ENCODE measurements around the gene GPHB5. TPM values are rescaled to one million over a fixed set of nuclear protein-coding genes. Genes with fewer than 3 reads are reported as not detected.
"Not testable (repeated sequence)": the region's sequence is repeated elsewhere in the genome, so short reads cannot be mapped to it uniquely, and the experiment has no call there.

The GPHB5 gene
- total RNA-seq = not detected
- long read RNA-seq = 0 reads

- intact Hi-C loops (cut with DNase I) = no loop called here
- no peak for DNase-seq (ENCODE audit: missing footprints)
- no peak for ATAC-seq
Observed at GRCh38 chr14:63318835-63319234, at the start of gene GPHB5. TSS of gene GPHB5 (minus strand) at chr14:63318935. CDS start at chr14:63317849, 1,086 bp downstream.

- no peak for DNase-seq (ENCODE audit: missing footprints)
- intact Hi-C loops (cut with DNase I) = no loop called here
- no peak for ATAC-seq
Observed at GRCh38 chr14:63367742-63368364, 49.1 kb upstream of the GPHB5 start.

- DNase-seq (ENCODE audit: missing footprints) (no peak), ATAC-seq (no peak)
- intact Hi-C loops (cut with DNase I) = no loop called here
Observed at GRCh38 chr14:63362389-63362819, 43.7 kb upstream of the GPHB5 start.

- ATAC-seq (no peak), DNase-seq (ENCODE audit: missing footprints) (no peak)
- intact Hi-C loops (cut with DNase I) = no loop called here
Observed at GRCh38 chr14:63361790-63362189, 43.1 kb upstream of the GPHB5 start.

- ATAC-seq = no peak
- no peak for DNase-seq (ENCODE audit: missing footprints)
- intact Hi-C loops (cut with DNase I) = no loop called here
Observed at GRCh38 chr14:63357841-63358240, 39.1 kb upstream of the GPHB5 start.

GRCh38 chr14:63345826-63346225 is 27.1 kb upstream of the GPHB5 start:
- ATAC-seq (no peak), DNase-seq (ENCODE audit: missing footprints) (no peak)
- intact Hi-C loops (cut with DNase I) = no loop called here

DNA sequence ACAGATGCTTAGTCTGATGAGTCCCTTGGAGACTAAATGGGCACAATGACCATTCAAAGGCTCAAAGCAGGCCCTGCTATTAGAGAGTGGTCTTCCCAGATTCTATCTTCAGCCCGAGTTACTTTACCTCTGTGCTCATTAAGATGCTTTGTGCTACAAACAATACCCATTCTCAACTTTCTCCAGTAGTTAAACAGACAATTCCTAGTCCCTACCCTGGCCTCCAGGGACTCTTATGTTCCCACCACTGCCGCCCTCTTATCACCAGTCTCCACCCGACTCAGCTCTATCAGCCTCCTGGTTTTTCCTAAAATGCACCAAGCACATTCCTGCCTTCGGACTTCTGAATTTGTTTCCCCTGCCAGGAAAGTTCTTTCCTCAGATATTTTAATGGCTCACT is 25.6 kb upstream of the GPHB5 start:
- no peak for DNase-seq (ENCODE audit: missing footprints)
- ATAC-seq = no peak
- intact Hi-C loops (cut with DNase I) = no loop called here

GRCh38 chr14:63343878-63344277 is 25.1 kb upstream of the GPHB5 start:
- intact Hi-C loops (cut with DNase I) = no loop called here
- no peak for DNase-seq (ENCODE audit: missing footprints)
- ATAC-seq = no peak

GRCh38 chr14:63342371-63342770 is 23.6 kb upstream of the GPHB5 start:
- intact Hi-C loops (cut with DNase I) = no loop called here
- DNase-seq (ENCODE audit: missing footprints) = no peak
- no peak for ATAC-seq

- DNase-seq (ENCODE audit: missing footprints) = no peak
- intact Hi-C loops (cut with DNase I) = no loop called here
- ATAC-seq = no peak
Observed at GRCh38 chr14:63328787-63329737, 10.3 kb upstream of the GPHB5 start.

DNA sequence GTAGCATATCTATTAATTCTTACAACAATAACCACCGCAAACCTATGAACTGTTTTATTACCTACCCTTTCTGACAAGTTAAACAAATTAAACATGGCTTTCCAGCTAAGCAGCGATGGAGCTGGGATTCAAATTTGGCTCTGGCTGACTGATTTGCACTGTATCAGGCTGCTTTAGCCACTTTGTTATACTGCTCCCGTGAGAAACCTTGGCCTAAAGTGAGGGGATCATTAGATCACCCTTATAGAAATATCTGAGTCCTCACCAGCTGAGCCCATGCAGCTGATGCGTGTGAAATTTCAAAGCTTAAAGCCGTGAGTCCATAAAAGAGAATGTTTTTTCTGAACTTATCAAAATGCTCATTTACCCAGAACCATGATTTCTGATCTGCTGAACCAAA is 8.1 kb upstream of the GPHB5 start:
- ATAC-seq (no peak), DNase-seq (ENCODE audit: missing footprints) (no peak)
- intact Hi-C loops (cut with DNase I) = no loop called here

- ATAC-seq = no peak
- DNase-seq (ENCODE audit: missing footprints) = no peak
- intact Hi-C loops (cut with DNase I) = no loop called here
Observed at GRCh38 chr14:63322897-63323573, 4.3 kb upstream of the GPHB5 start.

DNA sequence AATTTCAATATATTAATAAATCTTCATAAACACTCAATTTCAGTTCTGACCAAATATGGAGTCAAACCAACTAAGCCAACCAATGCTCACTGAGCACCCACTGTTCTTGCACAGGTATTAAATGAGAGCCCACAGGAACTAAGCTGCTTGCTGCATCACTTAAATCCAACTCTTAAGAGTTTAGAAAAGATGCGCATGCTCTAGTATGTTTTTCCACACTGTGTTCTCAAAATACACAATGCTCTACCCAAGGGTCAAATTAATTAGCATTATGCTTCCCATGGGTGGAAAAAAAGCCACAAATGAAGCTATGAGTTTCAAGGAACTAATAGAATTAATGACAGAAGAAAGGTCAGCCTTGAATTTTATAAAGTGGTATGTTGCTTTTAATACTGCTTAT is 3.7 kb upstream of the GPHB5 start:
- intact Hi-C loops (cut with DNase I) = no loop called here
- DNase-seq (ENCODE audit: missing footprints) = no peak
- no peak for ATAC-seq

- intact Hi-C loops (cut with DNase I) = no loop called here
- ATAC-seq (no peak), DNase-seq (ENCODE audit: missing footprints) (no peak)
Observed at GRCh38 chr14:63308723-63309317, 9.9 kb downstream of the GPHB5 start.

DNA sequence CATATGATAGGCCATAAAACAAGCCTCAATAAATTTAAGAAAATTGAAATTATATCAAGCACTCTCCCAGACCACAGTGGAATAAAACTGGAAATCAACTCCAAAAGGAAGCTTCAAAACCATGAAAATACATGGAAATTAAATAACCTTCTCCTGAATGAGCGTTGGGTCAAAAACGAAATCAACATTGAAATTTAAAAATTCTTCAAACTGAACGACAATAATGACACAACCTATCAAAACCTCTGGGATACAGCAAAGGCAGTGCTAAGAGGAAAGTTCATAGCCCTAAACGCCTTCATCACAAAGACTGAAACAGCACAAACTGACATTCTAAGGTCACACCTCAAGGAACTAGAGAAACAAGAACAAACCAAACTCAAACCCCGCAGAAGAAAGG is 14.3 kb downstream of the GPHB5 start:
- ATAC-seq; intact Hi-C loops (cut with DNase I); DNase-seq (ENCODE audit: missing footprints): not testable (repeated sequence)

DNA sequence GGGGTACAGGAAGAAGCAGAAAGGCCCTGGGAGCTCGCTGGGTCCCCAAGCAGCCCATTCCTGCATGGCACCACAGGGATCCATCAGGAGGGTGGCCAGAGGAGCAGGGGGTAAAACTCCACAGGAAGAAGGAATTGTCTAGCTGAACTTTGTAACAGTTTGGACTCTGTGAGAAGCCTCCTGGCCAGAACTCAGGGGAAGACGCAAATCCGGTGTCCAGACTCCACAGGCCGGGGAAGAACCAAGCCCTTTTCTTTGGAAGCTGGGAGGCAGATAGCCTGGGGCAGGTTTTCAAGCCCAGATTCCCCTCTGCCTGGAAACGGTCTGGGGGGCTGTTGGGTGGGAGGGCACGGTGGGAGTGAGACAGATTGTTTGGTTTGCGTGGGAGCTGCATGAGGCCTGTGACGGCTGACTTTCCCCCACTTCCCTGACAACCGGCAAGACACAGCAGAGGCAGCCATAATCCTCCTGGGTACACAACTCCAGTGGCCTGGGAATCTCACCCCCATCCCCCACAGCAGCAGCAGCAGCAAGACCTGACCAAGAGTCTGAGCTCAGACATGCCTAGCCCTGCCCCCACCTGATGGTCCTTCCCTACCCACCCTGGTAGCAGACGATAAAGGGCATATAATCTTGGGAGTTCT is 16.7 kb downstream of the GPHB5 start:
- ATAC-seq (no peak), DNase-seq (ENCODE audit: missing footprints) (no peak)
- intact Hi-C loops (cut with DNase I) = no loop called here

DNA sequence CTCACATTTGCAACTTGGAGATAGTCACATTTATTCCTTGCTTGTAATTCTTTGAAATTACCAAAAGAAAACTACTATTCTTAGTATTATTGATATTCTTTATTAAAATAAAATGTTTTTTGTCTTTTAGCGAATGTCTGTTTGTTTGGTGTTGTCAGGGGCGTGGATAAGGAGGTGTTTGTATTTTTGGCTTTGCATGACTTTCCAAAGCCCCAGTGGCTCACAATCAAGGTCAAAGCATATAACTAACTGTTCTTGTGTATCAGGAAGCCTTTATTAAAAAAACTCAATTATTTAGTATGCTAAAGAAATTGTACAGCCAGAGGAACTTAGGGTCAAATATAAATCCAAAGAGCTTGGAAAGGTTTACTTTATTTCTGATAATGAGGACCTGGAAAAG is 17.9 kb downstream of the GPHB5 start:
- DNase-seq (ENCODE audit: missing footprints) (no peak), ATAC-seq (no peak)
- intact Hi-C loops (cut with DNase I) = no loop called here

- DNase-seq (ENCODE audit: missing footprints) (no peak), ATAC-seq (no peak)
- intact Hi-C loops (cut with DNase I) = no loop called here
Observed at GRCh38 chr14:63299351-63300110, 19.2 kb downstream of the GPHB5 start.
